Panc1 (cell line): Measurements from ENCODE around the gene MS4A15.

ENCODE experiments used
- POLR2AphosphoS5 ChIP-seq: IDR thresholded peaks from 2 replicates; pipeline ENCODE4 v1.6.1; 2012; ENCODE audit warnings: mild to moderate bottlenecking, low read depth, low read length, moderate library complexity
- SIN3A ChIP-seq: IDR thresholded peaks from 2 replicates; pipeline ENCODE4 v1.6.1; 2012; ENCODE audit warnings: low read depth, mild to moderate bottlenecking, low read length, moderate library complexity, borderline replicate concordance; ENCODE audit not compliant: insufficient read depth
- TCF7L2 ChIP-seq: IDR thresholded peaks from 2 replicates; pipeline ENCODE4 v1.6.1; 2011; ENCODE audit warnings: mild to moderate bottlenecking, low read depth, low read length, inconsistent platforms
- TF ChIP-seq, protein P1 (sequence below): fragments of 450-650 bp; IDR thresholded peaks from 2 replicates; pipeline ENCODE4 v1.5.1; 2017; ENCODE audit warnings: mild to moderate bottlenecking
- TF ChIP-seq, protein P2 (sequence below), 2 experiments: IDR thresholded peaks; 2 replicates each; pipeline ENCODE4 v1.6.1; 2011 to 2012; ENCODE audit warnings: low read depth in 2 of 2, control low read depth in 1 of 2, low read length in 1 of 2, mild to moderate bottlenecking in 1 of 2, moderate library complexity in 1 of 2; ENCODE audit not compliant: insufficient read depth in 1 of 2

DNA sequence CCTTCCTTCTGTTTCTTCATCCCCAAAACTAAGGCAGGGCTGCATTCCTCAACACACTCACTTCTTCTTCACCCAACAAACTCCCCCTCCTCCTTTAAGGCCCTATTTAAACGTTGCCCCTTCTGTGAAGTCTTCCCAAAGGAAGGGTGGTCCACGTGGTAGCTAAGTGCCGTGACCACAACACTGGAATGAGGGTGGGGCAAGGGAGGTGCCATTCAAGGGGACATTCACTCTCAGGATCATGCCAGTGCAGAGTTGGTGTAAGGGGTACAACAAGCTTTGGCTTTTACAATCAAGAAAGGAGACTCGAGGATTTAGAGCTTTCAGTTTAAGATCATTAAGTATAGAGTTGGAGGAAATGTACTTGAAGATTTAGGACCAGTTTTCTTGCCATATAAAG, 20.4 kb downstream of the MS4A15 start:
- TF ChIP-seq, protein P1, sequence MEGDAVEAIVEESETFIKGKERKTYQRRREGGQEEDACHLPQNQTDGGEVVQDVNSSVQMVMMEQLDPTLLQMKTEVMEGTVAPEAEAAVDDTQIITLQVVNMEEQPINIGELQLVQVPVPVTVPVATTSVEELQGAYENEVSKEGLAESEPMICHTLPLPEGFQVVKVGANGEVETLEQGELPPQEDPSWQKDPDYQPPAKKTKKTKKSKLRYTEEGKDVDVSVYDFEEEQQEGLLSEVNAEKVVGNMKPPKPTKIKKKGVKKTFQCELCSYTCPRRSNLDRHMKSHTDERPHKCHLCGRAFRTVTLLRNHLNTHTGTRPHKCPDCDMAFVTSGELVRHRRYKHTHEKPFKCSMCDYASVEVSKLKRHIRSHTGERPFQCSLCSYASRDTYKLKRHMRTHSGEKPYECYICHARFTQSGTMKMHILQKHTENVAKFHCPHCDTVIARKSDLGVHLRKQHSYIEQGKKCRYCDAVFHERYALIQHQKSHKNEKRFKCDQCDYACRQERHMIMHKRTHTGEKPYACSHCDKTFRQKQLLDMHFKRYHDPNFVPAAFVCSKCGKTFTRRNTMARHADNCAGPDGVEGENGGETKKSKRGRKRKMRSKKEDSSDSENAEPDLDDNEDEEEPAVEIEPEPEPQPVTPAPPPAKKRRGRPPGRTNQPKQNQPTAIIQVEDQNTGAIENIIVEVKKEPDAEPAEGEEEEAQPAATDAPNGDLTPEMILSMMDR = no peak
- TF ChIP-seq POLR2AphosphoS5 (no peak), SIN3A (no peak), TCF7L2 (no peak)
- TF ChIP-seq, protein P2, sequence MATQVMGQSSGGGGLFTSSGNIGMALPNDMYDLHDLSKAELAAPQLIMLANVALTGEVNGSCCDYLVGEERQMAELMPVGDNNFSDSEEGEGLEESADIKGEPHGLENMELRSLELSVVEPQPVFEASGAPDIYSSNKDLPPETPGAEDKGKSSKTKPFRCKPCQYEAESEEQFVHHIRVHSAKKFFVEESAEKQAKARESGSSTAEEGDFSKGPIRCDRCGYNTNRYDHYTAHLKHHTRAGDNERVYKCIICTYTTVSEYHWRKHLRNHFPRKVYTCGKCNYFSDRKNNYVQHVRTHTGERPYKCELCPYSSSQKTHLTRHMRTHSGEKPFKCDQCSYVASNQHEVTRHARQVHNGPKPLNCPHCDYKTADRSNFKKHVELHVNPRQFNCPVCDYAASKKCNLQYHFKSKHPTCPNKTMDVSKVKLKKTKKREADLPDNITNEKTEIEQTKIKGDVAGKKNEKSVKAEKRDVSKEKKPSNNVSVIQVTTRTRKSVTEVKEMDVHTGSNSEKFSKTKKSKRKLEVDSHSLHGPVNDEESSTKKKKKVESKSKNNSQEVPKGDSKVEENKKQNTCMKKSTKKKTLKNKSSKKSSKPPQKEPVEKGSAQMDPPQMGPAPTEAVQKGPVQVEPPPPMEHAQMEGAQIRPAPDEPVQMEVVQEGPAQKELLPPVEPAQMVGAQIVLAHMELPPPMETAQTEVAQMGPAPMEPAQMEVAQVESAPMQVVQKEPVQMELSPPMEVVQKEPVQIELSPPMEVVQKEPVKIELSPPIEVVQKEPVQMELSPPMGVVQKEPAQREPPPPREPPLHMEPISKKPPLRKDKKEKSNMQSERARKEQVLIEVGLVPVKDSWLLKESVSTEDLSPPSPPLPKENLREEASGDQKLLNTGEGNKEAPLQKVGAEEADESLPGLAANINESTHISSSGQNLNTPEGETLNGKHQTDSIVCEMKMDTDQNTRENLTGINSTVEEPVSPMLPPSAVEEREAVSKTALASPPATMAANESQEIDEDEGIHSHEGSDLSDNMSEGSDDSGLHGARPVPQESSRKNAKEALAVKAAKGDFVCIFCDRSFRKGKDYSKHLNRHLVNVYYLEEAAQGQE (IDR thresholded peaks at IDR 0.05; ENCODE audit: insufficient read depth in 1 of 2, low read depth in 2 of 2, low read length in 1 of 2) = no peak
